ENCODE results near the gene APOM.

- no peak for TF ChIP-seq CTCF (IDR thresholded peaks at IDR 0.05)
- TF ChIP-seq POLR2AphosphoS5 (IDR thresholded peaks at IDR 0.05): no peak
- TF ChIP-seq POLR2A (IDR thresholded peaks at IDR 0.05): no peak
Measured at GRCh38 chr6:31626952-31627351, 28.7 kb upstream of the APOM start.

All from transverse colon (tissue), 4 donors.